Body of pancreas (tissue), 4 donors: ENCODE measurements around the gene ANKH. TPM values are rescaled to one million over a fixed set of nuclear protein-coding genes. Genes with fewer than 3 reads are reported as not detected.
A peak's percentile ranks its signal among the peaks of the same experiment; 100 is the strongest.

Experiments used
- ATAC-seq: fragments of 150-250 bp; one replicate; pipeline ENCODE4 v1.9.1; 2016
- DNase-seq, 4 donors: peaks; one replicate each; pipeline ENCODE4 v3.0.0-alpha.2; 2019
- H3K27ac ChIP-seq, 4 donors: fragments of 200-600 bp; sonication (generic); 1 replicate in 3 of 4; 2 replicates in 1 of 4; pipeline versions ENCODE4 v1.5.1 to v1.6.1; 2016 to 2019; ENCODE audit warnings: mild to moderate bottlenecking in 1 of 4, mixed read lengths in 1 of 4, moderate library complexity in 1 of 4
- H3K27me3 ChIP-seq, 2 donors: fragments of 200-600 bp; sonication (generic); one replicate each; pipeline ENCODE4 v1.6.0; 2016; ENCODE audit warnings: mild to moderate bottlenecking in 1 of 2
- H3K36me3 ChIP-seq, 2 donors: fragments of 200-600 bp; sonication (generic); replicated peaks in 1 of 2; 2 replicates each; pipeline ENCODE4 v1.5.1; 2016; ENCODE audit warnings: low read depth in 2 of 2; ENCODE audit not compliant: insufficient read depth in 1 of 2
- H3K4me1 ChIP-seq: fragments of 200-600 bp; sonication (generic); one replicate; pipeline ENCODE4 v1.6.0; 2016
- H3K4me3 ChIP-seq, 2 donors: fragments of 200-600 bp; sonication (generic); 1 replicate in 1 of 2; 2 replicates in 1 of 2; pipeline ENCODE4 v1.5.1; 2016 to 2019
- H3K9me3 ChIP-seq, 3 donors: fragments of 200-600 bp; sonication (generic); 1 replicate in 2 of 3; 2 replicates in 1 of 3; pipeline ENCODE4 v1.5.1; 2016
- CTCF ChIP-seq, 7 experiments: fragments of 450-650 bp in 4 of 7; fragments of 200-600 bp in 3 of 7; sonication (generic) in 3 of 7; IDR thresholded peaks; one replicate each; pipeline ENCODE4 v1.5.1; 2016 to 2019; ENCODE audit warnings: antibody characterized with exemption in 7 of 7
- POLR2A ChIP-seq, 3 donors: fragments of 450-650 bp; IDR thresholded peaks; one replicate each; pipeline ENCODE4 v1.6.1; 2016; ENCODE audit warnings: antibody characterized with exemption in 3 of 3, mild to moderate bottlenecking in 2 of 3
- WGBS, 2 donors: methylation state at CpG; one replicate each; pipeline ENCODE4 v1.1.5; 2017; 5-methylcytosine and 5-hydroxymethylcytosine counted together
- intact Hi-C: fragments of 100-400 bp; cut with DNase I; formaldehyde crosslinking; loops from one replicate; pipeline ENCODE4 v1.15.1; 2023
- total RNA-seq, 2 donors: library from RNA; depleted of rRNA; stranded (reverse); fragments of >200 nt; gene quantifications; one replicate each; pipeline ENCODE4 v1.1.0, GENCODE V29; 2016

Gene ANKH
- total RNA-seq, 2 donors from 2014 or later, result 19.1 to 20.5 TPM

- WGBS, 2 donors, result 7 to 9% methylated on average over 21 of the region's 21 CpGs
- H3K4me1 ChIP-seq, result peaks cover 20% of the 10 kb centered on the region
- no peak for ATAC-seq
- no peak for TF ChIP-seq CTCF (IDR thresholded peaks at IDR 0.05)
- H3K27ac ChIP-seq, result peak overlapping the region; percentile 30 to 65 (median 61)
- DNase-seq, result peak in 1 of 4 donors; percentile 22
- H3K27me3 ChIP-seq, result no peaks in the 10 kb centered on the region
- intact Hi-C loops, result no loop called here
- H3K36me3 ChIP-seq, result no peaks in the 10 kb centered on the region
- H3K9me3 ChIP-seq, result no peaks in the 10 kb centered on the region
- H3K4me3 ChIP-seq, result peak overlapping the region; percentile 30 to 44
Measured at GRCh38 chr5:14870337-14871213, 1.0 kb downstream of the ANKH start.

GRCh38 chr5:14869668-14870164 lies 1.9 kb downstream of the ANKH start:
- H3K4me1 ChIP-seq, result peaks cover 20% of the 10 kb centered on the region
- ATAC-seq (no peak), DNase-seq (no peak)
- intact Hi-C loops, result no loop called here
- H3K9me3 ChIP-seq, result no peaks in the 10 kb centered on the region
- TF ChIP-seq CTCF (IDR thresholded peaks at IDR 0.05) (no peak), POLR2A (IDR thresholded peaks at IDR 0.05) (no peak)
- H3K4me3 ChIP-seq, result no peak overlapping the region
- H3K36me3 ChIP-seq, result no peaks in the 10 kb centered on the region
- peak overlapping the region in 1 of 4 donors; percentile 12 for H3K27ac ChIP-seq
- 24 to 26% methylated on average over 9 of the region's 9 CpGs for WGBS, 2 donors
- H3K27me3 ChIP-seq, result no peaks in the 10 kb centered on the region

GRCh38 chr5:14869233-14869632 lies 2.3 kb downstream of the ANKH start:
- H3K27ac ChIP-seq, result peak overlapping the region in 1 of 4 donors; percentile 2
- H3K4me1 ChIP-seq, result peaks cover 20% of the 10 kb centered on the region
- 69 to 77% methylated on average over 2 of the region's 2 CpGs for WGBS, 2 donors
- H3K4me3 ChIP-seq, result no peak overlapping the region
- no peak for ATAC-seq
- no peaks in the 10 kb centered on the region for H3K9me3 ChIP-seq
- DNase-seq, result no peak
- intact Hi-C loops, result no loop called here
- no peaks in the 10 kb centered on the region for H3K27me3 ChIP-seq
- H3K36me3 ChIP-seq, result no peaks in the 10 kb centered on the region
- TF ChIP-seq POLR2A (IDR thresholded peaks at IDR 0.05), result no peak
- TF ChIP-seq CTCF (IDR thresholded peaks at IDR 0.05), result no peak

- Histone ChIP-seq H3K36me3 (no peaks in the 10 kb centered on the region), H3K4me3 (no peak overlapping the region), H3K27me3 (no peaks in the 10 kb centered on the region), H3K27ac (peak overlapping the region in 1 of 4 donors; percentile 2), H3K9me3 (no peaks in the 10 kb centered on the region), H3K4me1 (peaks cover 20% of the 10 kb centered on the region)
- 56 to 65% methylated on average over 7 of the region's 7 CpGs for WGBS, 2 donors
- ATAC-seq (no peak), DNase-seq (no peak)
- intact Hi-C loops, result no loop called here
- TF ChIP-seq POLR2A (IDR thresholded peaks at IDR 0.05) (no peak), CTCF (IDR thresholded peaks at IDR 0.05) (no peak)
Measured at GRCh38 chr5:14868771-14869170, 2.8 kb downstream of the ANKH start.
